ENCODE results near the gene MAGEB3. TPM values are rescaled to one million over a fixed set of nuclear protein-coding genes. Genes with fewer than 3 reads are reported as not detected.
"Not testable (repeated sequence)": the region's sequence is repeated elsewhere in the genome, so short reads cannot be mapped to it uniquely, and the experiment has no call there.

MAGEB3 gene
- not detected for total RNA-seq

GRCh38 chrX:30230395-30230794 lies at the start of gene MAGEB3:
TSS of gene MAGEB3 (plus strand) at chrX:30230657. CDS start at chrX:30235925, 5,268 bp downstream.
- ATAC-seq (no peak), DNase-seq (ENCODE audit: low spot score) (no peak)

GRCh38 chrX:30181353-30181752 lies 49.1 kb upstream of the MAGEB3 start:
- no peak for ATAC-seq
- no peak for DNase-seq (ENCODE audit: low spot score)

- no peak for DNase-seq (ENCODE audit: low spot score)
- no peak for ATAC-seq
These were observed 46.9 kb upstream of the MAGEB3 start for GRCh38 chrX:30183554-30183953.

- DNase-seq (ENCODE audit: low spot score): no peak
- ATAC-seq: no peak
These were observed 40.0 kb upstream of the MAGEB3 start for GRCh38 chrX:30190426-30190825.

GRCh38 chrX:30193910-30194309 lies 36.5 kb upstream of the MAGEB3 start:
- ATAC-seq; DNase-seq (ENCODE audit: low spot score): not testable (repeated sequence)

- DNase-seq (ENCODE audit: low spot score) (no peak), ATAC-seq (no peak)
These were observed 34.1 kb upstream of the MAGEB3 start for GRCh38 chrX:30196322-30196721.

GRCh38 chrX:30212172-30212571 lies 18.3 kb upstream of the MAGEB3 start:
- ATAC-seq: no peak
- no peak for DNase-seq (ENCODE audit: low spot score)

GRCh38 chrX:30215357-30215843 lies 15.1 kb upstream of the MAGEB3 start, which contains the start of gene MAGEB2:
TSS of gene MAGEB2 (plus strand) at chrX:30215563. CDS start at chrX:30218581, 3,018 bp downstream.
- no peak for ATAC-seq
- no peak for DNase-seq (ENCODE audit: low spot score)

- ATAC-seq (no peak), DNase-seq (ENCODE audit: low spot score) (no peak)
These were observed 13.0 kb upstream of the MAGEB3 start for GRCh38 chrX:30217465-30217864.

GRCh38 chrX:30219372-30219771 lies 11.1 kb upstream of the MAGEB3 start:
- DNase-seq (ENCODE audit: low spot score): no peak

GRCh38 chrX:30220661-30221060 lies 9.8 kb upstream of the MAGEB3 start:
- DNase-seq (ENCODE audit: low spot score) (no peak), ATAC-seq (no peak)

More at GRCh38 chrX:30219372-30219771, 11.1 kb upstream of the MAGEB3 start:
- ATAC-seq: no peak

GRCh38 chrX:30224536-30224935 lies 5.9 kb upstream of the MAGEB3 start:
- DNase-seq (ENCODE audit: low spot score): no peak
- no peak for ATAC-seq

GRCh38 chrX:30228526-30228925 lies 1.9 kb upstream of the MAGEB3 start:
- ATAC-seq: no peak

GRCh38 chrX:30241724-30242415 lies 11.4 kb downstream of the MAGEB3 start, which contains the start of gene MAGEB4:
TSS of gene MAGEB4 (plus strand) at chrX:30242000. CDS start at chrX:30242136, 136 bp downstream.
- ATAC-seq: no peak
- DNase-seq (ENCODE audit: low spot score): no peak

More at GRCh38 chrX:30228526-30228925, 1.9 kb upstream of the MAGEB3 start:
- no peak for DNase-seq (ENCODE audit: low spot score)

GRCh38 chrX:30246769-30247489 lies 16.5 kb downstream of the MAGEB3 start, which contains the start of gene MAGEB1:
TSS of gene MAGEB1 (plus strand) at chrX:30247146. CDS start at chrX:30250494, 3,348 bp downstream.
- DNase-seq (ENCODE audit: low spot score) (no peak), ATAC-seq (no peak)

- DNase-seq (ENCODE audit: low spot score): no peak
- ATAC-seq: no peak
These were observed 18.4 kb downstream of the MAGEB3 start for GRCh38 chrX:30248854-30249253.

GRCh38 chrX:30253257-30253656 lies 22.8 kb downstream of the MAGEB3 start:
- ATAC-seq: no peak
- DNase-seq (ENCODE audit: low spot score): no peak

- ATAC-seq (no peak), DNase-seq (ENCODE audit: low spot score) (no peak)
These were observed 29.5 kb downstream of the MAGEB3 start for GRCh38 chrX:30259927-30260326.

- DNase-seq (ENCODE audit: low spot score) (no peak), ATAC-seq (no peak)
These were observed 30.6 kb downstream of the MAGEB3 start for GRCh38 chrX:30261012-30261411.

GRCh38 chrX:30262763-30263162 lies 32.3 kb downstream of the MAGEB3 start:
- ATAC-seq: no peak

GRCh38 chrX:30270639-30271038 lies 40.2 kb downstream of the MAGEB3 start:
- DNase-seq (ENCODE audit: low spot score) (no peak), ATAC-seq (no peak)

More at GRCh38 chrX:30262763-30263162, 32.3 kb downstream of the MAGEB3 start:
- no peak for DNase-seq (ENCODE audit: low spot score)

- no peak for DNase-seq (ENCODE audit: low spot score)
- ATAC-seq: peak; percentile 25
These were observed 45.0 kb downstream of the MAGEB3 start for GRCh38 chrX:30275498-30275897.

Data from left lobe of liver (tissue), 2 donors.